ENCODE data around the gene POLN.

POLN gene

GRCh38 chr4:2262145-2262943 is 20.4 kb upstream of the POLN start:
- DNase-seq, result peak; percentile 95 to 99 (median 97)

GRCh38 chr4:2261853-2262144 is 19.9 kb upstream of the POLN start, which contains the start of gene MXD4:
TSS of gene MXD4 (minus strand) at chr4:2262109. CDS start at chr4:2261980, 129 bp downstream.
- no peak for DNase-seq

- peak; percentile 36 to 66 (median 54) for DNase-seq
Observed at GRCh38 chr4:2261110-2261852, 19.4 kb upstream of the POLN start.

GRCh38 chr4:2260344-2261109 is 18.6 kb upstream of the POLN start:
- DNase-seq, result peak in 1 of 6 experiments; percentile 18

GRCh38 chr4:2259541-2260343 is 17.8 kb upstream of the POLN start:
- DNase-seq, result no peak

- no peak for DNase-seq
Observed at GRCh38 chr4:2259036-2259540, 17.2 kb upstream of the POLN start.

- DNase-seq, result no peak
Observed at GRCh38 chr4:2258091-2259035, 16.4 kb upstream of the POLN start.

- no peak for DNase-seq
Observed at GRCh38 chr4:2257361-2258081, 15.6 kb upstream of the POLN start.

GRCh38 chr4:2256781-2257191 is 14.9 kb upstream of the POLN start:
- no peak for DNase-seq

GRCh38 chr4:2256156-2256731 is 14.3 kb upstream of the POLN start:
- DNase-seq, result no peak

GRCh38 chr4:2255501-2256155 is 13.7 kb upstream of the POLN start:
- DNase-seq, result no peak

GRCh38 chr4:2254665-2255500 is 13.0 kb upstream of the POLN start:
- DNase-seq, result no peak

GRCh38 chr4:2253160-2254084 is 11.5 kb upstream of the POLN start:
- DNase-seq, result no peak

GRCh38 chr4:2252530-2253091 is 10.7 kb upstream of the POLN start:
- no peak for DNase-seq

GRCh38 chr4:2251795-2252529 is 10.0 kb upstream of the POLN start:
- DNase-seq, result no peak

- no peak for DNase-seq
Observed at GRCh38 chr4:2251073-2251794, 9.3 kb upstream of the POLN start.
